ENCODE results near the gene CYP3A5. TPM values are rescaled to one million over a fixed set of nuclear protein-coding genes. Genes with fewer than 3 reads are reported as not detected.

Gene CYP3A5
- total and polyA plus RNA-seq, 9 of the 15 experiments (the other 6 are each of a cell fraction or from before 2014, with no cell fraction given): 0.73 to 2.8 (median 1.5) TPM

DNA sequence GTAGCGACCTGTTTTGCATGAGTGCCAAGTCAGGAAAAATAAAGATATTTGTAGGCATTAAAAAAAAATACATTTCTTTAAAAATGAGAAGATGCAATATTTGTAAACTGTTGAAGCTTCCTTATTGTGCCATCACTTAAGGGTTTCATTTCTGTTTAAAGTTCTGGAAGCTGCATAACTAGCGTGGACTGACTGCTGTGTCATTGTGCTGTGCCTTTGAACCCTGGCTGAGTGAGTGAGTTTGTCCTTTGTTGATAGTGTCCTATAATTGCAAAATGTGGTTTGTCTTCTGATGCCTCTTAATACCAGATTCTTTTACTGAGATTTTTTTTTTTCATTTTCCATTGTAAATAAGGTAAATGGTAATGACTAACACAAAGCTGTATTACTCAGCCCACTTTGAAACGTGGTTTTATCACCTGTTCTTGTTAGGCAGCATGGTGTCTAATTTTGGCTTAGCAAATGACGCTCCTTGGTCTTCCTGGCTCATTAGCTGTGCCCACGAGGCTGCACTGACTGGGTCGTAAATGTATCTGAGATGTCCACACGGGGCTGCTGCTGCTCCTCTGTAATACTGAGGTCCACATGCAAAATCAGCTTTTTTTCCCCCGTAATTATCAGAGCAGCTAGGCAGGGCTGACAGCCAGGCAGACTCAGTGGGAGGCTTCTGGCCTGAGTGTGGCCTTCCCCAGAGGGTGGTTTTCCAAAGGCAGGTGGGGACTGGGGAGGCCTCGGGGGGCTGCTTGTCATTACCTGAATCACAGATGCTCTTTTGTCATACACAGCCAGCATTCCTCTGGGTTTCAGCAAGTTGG, 48.3 kb downstream of the CYP3A5 start (continued):
- TF ChIP-seq, protein P1, sequence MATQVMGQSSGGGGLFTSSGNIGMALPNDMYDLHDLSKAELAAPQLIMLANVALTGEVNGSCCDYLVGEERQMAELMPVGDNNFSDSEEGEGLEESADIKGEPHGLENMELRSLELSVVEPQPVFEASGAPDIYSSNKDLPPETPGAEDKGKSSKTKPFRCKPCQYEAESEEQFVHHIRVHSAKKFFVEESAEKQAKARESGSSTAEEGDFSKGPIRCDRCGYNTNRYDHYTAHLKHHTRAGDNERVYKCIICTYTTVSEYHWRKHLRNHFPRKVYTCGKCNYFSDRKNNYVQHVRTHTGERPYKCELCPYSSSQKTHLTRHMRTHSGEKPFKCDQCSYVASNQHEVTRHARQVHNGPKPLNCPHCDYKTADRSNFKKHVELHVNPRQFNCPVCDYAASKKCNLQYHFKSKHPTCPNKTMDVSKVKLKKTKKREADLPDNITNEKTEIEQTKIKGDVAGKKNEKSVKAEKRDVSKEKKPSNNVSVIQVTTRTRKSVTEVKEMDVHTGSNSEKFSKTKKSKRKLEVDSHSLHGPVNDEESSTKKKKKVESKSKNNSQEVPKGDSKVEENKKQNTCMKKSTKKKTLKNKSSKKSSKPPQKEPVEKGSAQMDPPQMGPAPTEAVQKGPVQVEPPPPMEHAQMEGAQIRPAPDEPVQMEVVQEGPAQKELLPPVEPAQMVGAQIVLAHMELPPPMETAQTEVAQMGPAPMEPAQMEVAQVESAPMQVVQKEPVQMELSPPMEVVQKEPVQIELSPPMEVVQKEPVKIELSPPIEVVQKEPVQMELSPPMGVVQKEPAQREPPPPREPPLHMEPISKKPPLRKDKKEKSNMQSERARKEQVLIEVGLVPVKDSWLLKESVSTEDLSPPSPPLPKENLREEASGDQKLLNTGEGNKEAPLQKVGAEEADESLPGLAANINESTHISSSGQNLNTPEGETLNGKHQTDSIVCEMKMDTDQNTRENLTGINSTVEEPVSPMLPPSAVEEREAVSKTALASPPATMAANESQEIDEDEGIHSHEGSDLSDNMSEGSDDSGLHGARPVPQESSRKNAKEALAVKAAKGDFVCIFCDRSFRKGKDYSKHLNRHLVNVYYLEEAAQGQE (IDR thresholded peaks at IDR 0.05; ENCODE audit: borderline replicate concordance): peak; percentile 92
- TF ChIP-seq, protein P1 (CRISPR knock-in tag; IDR thresholded peaks at IDR 0.05; ENCODE audit: low read depth): no peak
- TF ChIP-seq HLTF (IDR thresholded peaks at IDR 0.05) (no peak), ETS2 (tag; IDR thresholded peaks at IDR 0.05; ENCODE audit: borderline replicate concordance, poor library complexity, severe bottlenecking) (no peak), TEAD1 (CRISPR knock-in tag; IDR thresholded peaks at IDR 0.05) (no peak), MYC (IDR thresholded peaks at IDR 0.05; ENCODE audit: low read depth, low read length) (peak; percentile 73; the same call in 1 of the 2 replicates), MYC (CRISPR knock-in tag; IDR thresholded peaks at IDR 0.05; ENCODE audit: borderline replicate concordance, low read depth) (no peak), ZNF384 (IDR thresholded peaks at IDR 0.05; ENCODE audit: low read depth, low read length) (peak; percentile 61), CBFA2T3 (IDR thresholded peaks at IDR 0.05) (no peak), L3MBTL2 (IDR thresholded peaks at IDR 0.05) (peak; percentile 32; the same call in 1 of the 2 replicates), SP2 (IDR thresholded peaks at IDR 0.05; ENCODE audit: extremely low read depth, low read depth, low read length, poor library complexity, severe bottlenecking) (peak; percentile 13), FOSL1 (tag; conservative IDR thresholded peaks at IDR 0.05) (no peak), ARHGAP35 (IDR thresholded peaks at IDR 0.05; ENCODE audit: partially characterized antibody) (no peak)
- TF ChIP-seq, protein P2, sequence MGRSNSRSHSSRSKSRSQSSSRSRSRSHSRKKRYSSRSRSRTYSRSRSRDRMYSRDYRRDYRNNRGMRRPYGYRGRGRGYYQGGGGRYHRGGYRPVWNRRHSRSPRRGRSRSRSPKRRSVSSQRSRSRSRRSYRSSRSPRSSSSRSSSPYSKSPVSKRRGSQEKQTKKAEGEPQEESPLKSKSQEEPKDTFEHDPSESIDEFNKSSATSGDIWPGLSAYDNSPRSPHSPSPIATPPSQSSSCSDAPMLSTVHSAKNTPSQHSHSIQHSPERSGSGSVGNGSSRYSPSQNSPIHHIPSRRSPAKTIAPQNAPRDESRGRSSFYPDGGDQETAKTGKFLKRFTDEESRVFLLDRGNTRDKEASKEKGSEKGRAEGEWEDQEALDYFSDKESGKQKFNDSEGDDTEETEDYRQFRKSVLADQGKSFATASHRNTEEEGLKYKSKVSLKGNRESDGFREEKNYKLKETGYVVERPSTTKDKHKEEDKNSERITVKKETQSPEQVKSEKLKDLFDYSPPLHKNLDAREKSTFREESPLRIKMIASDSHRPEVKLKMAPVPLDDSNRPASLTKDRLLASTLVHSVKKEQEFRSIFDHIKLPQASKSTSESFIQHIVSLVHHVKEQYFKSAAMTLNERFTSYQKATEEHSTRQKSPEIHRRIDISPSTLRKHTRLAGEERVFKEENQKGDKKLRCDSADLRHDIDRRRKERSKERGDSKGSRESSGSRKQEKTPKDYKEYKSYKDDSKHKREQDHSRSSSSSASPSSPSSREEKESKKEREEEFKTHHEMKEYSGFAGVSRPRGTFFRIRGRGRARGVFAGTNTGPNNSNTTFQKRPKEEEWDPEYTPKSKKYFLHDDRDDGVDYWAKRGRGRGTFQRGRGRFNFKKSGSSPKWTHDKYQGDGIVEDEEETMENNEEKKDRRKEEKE (IDR thresholded peaks at IDR 0.05; ENCODE audit: borderline replicate concordance in 1 of 2, control insufficient read depth in 1 of 2, low read depth in 2 of 2, low read length in 1 of 2): no peak
- TF ChIP-seq, protein P3, sequence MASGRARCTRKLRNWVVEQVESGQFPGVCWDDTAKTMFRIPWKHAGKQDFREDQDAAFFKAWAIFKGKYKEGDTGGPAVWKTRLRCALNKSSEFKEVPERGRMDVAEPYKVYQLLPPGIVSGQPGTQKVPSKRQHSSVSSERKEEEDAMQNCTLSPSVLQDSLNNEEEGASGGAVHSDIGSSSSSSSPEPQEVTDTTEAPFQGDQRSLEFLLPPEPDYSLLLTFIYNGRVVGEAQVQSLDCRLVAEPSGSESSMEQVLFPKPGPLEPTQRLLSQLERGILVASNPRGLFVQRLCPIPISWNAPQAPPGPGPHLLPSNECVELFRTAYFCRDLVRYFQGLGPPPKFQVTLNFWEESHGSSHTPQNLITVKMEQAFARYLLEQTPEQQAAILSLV (tag; IDR thresholded peaks at IDR 0.05): no peak

All from K562 (cell line).